GM18870 (cell line): Measurements from ENCODE around the gene ANKS1B.
A peak's percentile ranks its signal among the peaks of the same experiment; 100 is the strongest.
"Not testable (repeated sequence)": the region's sequence is repeated elsewhere in the genome, so short reads cannot be mapped to it uniquely, and the experiment has no call there.

Source experiments
- ATAC-seq: cut with Tn5 transposase; IDR thresholded peaks from one replicate; pipeline ENCODE4 v1.9.1; 2021; ENCODE audit warnings: moderate library complexity; ENCODE audit not compliant: unreplicated experiment

ANKS1B gene

DNA sequence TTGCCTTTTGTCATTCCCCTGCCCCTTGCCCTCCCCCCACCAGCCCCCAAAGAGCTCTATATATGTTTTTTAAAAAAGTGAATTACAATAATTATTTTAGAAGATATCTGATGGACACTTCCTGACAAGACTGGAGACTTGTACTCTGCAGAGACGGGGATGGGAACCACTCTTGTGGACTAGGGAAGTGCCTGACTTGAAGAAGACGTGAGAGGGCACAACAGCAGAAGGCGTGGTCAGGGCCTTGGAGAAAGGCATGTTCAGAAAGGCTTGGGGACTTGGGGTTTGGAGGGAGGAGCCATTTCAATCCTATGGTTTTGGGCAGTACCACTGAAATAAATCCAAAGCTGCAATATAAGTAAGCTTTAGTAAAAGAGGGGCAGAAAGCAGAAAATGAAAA is 1184.9 kb downstream of the ANKS1B start:
- ATAC-seq = no peak

DNA sequence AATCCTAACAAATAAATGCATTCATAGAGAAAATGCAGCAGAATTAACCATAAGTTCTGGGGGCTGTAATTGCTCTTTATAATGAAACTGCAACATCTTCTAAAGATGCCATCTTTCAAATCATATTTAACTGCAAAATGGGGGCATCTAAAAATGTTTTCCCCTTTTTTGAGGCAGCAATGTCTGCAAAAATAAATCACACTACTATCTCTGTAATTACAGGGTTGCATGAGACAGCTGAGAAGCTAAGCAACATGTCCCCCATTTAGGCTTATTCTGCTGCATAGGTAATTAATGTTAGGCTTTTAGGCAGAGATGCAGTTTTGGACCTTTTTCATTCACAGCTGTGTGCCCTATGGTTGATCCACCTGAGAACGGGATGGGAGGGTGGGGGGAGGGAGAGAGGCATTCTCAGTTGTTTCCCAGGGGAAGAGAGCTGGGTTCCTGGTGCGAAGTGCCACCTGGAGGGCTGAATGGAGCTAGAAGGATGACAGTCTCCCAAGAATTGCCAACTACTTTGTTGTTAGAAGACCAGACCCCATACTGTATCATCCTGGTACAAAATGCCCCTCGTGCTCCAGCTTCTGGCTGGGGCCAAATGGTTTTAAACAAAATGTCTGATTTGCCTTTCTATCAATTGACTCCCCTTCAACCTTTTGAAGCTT is 1185.5 kb downstream of the ANKS1B start:
- ATAC-seq = no peak

DNA sequence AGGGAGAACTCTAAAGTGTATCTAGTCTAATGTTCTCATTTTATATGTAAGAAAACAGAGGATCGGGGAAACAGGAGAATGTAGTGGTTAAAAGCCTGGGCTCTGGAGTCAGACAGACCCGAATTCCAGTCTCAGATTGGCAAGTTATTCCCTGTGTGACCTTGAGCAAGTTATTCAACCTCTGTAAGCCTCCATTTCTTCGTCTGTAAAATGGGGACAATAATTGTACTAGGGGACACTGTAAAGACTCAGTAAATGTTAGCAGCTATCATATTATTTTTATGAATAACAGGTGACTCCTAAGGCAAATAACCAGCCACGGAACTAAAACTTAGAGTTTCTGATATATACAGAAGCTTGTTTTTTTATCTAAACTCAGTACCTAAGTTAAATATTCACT is 1187.5 kb downstream of the ANKS1B start:
- ATAC-seq = no peak

DNA sequence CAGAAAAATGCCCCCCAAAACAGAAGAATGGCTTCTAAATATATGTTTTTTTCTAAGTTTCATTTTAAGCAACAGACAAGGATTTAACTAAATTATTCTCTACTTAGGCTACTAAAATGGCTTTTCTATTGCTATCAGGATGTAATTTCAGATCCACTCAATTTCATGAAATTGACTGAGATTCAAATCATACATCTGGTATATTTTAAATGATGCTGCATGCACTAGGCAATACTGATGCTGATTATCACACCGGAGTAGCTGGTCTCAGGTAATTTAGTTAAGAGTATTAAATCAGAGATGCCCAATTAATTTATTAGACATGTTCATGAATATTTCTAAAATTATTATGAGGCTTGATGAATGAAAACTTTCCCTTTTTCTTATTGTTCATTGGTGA is 1188.0 kb downstream of the ANKS1B start:
- no peak for ATAC-seq

DNA sequence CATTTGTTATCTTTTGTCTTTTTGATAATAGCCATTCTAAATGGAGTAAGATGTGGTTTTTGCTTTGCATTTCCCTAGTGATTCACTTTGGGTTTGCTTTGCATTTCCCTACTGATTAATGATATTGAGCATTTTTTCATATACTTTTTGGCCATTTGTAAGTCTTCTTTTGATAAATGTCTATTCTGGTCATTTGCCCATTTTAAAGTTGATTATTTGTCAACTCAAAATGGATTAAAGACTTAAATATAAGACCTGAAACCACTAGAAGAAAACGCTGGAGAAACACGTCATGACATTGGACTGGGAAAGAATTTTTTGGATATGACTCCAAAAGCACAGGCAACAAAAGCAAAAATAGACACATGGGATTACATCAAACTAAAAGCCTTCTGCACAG is 1191.6 kb downstream of the ANKS1B start:
- no peak for ATAC-seq

DNA sequence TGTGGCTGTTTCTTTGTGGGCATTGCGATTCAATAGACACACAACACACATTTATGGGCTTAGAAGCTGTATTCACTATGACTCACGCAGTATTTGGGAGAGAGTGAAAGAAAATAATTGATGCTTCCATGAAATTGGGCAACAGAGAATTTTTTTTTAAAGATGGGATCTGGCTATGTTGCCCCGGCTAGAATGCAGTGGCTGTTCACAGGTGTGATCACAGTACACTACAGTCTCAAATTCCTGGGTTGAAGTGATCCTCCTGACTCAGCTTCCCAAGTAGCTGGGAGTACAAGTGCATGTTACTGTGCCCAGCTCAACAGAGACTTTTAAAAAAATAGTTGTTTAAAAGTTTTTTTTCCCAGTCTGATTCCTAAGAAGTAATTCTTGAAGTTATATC is 1193.3 kb downstream of the ANKS1B start:
- ATAC-seq = no peak

DNA sequence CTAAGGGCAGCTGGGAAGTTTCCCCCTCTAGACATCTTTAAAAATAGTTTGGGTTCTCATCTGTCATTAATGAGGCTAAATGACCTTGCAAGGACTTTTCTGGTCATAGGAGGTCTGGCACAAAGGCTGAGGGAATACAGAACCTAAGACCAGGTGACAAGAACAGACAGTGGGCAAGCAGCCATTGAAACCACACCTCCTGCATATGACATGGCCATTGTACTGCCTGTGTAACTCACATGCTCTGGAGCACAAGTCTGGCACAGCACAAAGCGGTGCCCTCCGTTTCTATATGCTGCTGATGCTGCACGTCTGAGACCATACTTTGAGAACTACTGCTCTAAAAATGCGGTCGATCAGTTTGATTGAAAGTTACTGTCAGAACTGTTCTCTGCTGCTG is 1196.3 kb downstream of the ANKS1B start:
- ATAC-seq = no peak

DNA sequence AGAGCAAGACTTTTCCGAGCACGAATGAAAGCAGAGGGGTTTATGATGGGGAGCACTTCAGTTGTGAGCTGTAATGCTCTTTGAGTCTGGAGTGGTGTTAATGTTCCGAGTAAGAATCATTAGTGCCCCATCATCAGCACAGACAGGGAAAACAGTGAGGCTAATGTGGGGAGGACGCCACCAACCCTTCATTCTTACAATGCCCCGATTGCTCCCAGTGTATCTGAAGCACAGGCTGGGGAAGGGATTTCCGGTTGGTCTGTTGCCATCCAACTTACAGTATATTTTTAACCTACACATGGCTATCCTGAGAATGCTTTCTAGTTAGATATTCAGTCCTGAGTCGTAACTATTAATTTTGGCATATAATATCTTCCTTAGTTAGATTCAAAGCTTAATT is 1198.1 kb downstream of the ANKS1B start:
- ATAC-seq = no peak

DNA sequence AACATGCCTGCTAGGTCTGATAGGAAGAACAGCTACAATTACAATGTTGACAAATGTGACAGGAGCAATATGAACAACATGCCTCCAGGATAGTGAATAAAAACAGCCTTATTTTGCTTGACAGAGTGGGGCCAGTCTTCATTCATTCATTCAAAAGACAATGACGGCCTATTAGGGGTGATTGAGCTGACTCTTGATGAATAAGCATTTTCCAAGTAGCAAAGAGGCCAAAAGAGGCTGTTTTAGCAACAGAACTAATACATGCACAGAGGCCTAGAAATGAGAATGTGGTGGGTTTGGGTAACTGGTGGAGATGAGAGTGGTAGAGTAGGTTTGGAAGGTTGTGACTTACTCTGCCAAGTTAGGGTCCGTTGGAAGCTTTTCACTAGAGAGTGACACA is 1201.3 kb downstream of the ANKS1B start:
- ATAC-seq = no peak

DNA sequence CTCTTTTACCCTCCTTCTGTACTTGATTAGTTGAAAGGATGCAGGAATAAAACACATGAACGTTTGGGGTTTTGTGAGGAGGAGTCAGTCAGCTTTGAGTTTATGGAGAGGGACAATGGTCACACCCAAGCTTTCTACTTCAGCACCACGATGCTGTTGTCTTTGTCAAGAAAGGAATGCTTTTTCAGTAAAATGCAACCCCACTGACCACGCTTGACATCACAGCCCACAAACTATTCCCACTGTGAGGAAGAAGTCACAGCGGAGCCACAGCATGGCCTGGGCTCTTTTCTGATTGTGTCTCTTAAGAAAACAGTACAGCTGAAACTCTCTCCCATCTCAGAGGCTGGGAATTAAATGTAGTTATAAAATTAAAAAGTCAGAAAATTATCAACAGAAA is 1204.5 kb downstream of the ANKS1B start:
- ATAC-seq = no peak

DNA sequence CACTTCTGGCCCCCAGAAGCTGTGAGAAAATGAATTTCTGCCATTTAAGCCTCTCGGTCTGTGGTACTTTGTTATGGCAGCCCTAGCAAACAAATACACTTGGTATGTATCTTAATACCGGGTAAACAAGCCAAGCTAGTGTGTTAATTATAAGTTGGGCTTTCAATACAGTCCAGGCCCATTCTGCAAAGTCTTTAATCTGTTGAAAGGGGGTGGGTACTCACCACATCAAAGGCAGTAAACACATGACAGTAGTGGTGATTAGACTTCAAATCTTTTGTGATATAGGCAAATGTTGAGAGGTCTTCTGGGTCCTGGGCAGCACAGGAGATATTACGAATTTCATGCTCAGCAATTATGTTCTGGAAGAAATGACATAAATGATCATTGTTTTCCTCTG is 1211.9 kb downstream of the ANKS1B start:
- ATAC-seq = no peak

DNA sequence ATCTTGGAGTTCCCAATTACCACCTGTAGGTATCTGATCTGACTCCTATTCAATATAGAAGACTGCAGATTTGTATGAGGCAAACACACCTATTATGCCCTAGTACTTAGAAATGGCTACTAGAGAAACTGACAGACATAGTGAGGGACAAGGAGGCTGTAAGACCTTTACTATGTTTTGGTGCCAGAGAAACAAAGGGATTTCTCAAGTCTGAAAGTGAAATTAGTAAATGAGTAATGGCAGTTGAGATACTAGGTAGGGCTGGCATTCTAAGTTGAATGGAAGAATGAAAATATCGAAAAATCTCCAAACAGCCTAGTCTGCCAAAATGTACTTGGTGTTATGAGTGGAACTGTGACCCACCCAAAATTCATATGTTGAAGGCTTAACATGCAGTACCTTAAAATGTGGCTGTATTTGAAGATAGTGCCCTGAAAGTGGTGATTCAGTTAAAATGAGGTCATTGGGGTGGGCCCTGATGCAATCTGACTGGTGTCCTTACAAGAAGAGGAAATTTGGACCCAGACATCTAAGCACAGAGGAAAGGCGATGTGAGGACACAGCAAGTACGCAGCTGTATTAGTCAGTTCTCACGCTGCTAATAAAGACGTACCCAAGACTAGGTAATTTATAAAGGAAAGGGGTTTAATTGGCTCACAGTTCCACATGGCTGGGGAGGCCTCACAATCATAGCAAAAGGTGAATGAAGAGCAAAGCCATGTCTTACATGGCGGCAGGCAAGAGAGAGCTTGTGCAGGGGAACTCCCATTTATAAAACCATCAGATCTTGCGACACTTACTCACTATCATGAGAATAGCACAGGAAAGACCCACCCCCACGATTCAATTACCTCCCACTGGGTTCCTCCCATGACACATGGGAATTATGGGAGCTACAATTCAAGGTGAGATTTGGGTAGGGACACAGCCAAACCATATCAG is 1212.7 kb downstream of the ANKS1B start:
- no peak for ATAC-seq

DNA sequence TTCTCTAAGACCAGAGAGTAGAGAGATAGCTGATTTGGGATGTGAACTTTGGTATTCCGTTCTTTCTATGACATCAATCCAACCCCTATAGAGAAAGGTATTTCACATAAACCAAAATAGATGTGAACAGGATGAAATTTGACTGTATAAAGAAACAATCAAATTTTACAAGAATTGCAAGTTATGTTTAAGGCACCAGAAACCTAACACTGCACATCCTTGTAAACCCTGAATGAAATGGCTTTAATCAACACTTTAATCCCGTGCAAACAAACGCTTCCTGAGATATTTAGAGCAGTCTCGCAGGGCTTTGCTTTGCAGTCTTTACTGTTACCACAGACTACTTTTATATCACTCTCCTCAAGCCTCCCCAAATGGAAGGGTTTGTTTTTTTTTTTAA is 1214.5 kb downstream of the ANKS1B start:
- no peak for ATAC-seq

DNA sequence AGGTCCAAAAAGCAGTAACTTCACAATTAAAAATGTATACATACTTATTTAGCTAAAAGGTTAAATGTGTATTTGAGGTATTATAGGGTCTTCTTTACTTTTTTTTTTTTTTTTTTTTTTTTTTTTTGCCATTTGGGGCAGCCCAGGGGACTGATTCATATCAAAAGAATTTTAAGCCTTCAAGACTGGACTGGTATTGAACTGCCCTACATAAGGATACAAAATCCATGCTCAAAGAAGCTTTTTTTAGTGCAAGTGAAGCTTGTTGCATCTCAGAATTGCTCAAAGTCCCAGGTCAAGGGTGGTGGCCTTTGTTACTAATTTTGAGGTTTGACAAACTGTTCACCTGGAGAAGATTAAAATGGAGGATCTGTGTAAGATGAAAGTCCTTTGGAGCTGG is 1215.7 kb downstream of the ANKS1B start:
- no peak for ATAC-seq

DNA sequence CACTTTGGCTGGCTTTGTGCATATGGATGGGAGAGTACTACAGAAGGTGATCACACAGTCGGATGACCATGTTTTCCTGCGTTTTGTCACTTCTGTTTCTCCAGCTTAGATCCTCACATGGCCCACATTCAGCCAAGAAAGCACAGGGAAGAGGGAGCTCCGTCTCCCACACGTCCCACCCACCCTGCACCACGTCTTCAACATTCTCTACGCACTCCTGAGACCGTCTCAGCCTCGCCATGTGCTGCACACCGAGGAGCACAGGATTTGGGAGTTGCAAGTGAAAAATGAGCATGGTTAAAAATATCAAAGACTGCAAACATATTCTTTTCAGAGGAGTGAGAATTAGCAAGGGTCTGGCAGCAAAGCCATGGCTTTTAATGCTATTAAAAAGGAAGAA is 1217.5 kb downstream of the ANKS1B start:
- no peak for ATAC-seq

DNA sequence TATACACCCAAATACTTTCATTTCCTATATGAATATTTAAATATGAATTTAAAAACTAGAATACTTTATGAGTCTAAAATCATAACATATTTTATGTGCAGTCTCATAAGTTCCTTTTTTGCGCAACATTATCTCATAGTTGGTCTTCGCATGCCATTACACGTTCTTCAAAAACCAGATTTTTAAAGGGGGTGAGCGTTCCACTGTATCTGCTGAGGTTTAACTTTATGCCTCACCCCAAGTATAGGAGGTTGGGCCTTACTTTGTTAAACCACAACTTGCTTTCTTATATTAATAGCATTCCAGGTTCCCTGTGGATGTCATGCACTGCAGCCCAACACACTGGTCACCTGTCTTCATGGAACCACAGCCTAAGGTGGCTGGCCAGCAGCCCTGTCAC is 1221.1 kb downstream of the ANKS1B start:
- no peak for ATAC-seq

DNA sequence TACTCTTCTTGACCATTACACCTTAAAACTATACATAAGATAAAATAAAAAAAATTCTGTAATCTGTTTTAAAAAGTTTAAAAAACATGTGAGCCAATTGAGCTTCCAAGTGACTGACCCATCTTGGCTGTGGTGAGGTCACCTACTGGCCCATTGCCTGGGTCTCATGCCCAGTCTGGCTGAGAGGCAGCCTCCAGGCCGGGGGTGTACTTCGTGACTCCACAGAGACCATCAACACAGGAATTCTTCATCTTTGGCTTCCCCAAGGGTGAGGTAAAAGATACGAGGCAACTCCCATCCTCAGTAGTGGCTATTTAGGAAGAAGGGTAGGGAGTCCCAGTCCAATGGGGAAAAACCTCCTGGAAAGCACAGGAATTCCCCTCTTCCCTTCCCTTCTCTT is 1226.4 kb downstream of the ANKS1B start:
- no peak for ATAC-seq

DNA sequence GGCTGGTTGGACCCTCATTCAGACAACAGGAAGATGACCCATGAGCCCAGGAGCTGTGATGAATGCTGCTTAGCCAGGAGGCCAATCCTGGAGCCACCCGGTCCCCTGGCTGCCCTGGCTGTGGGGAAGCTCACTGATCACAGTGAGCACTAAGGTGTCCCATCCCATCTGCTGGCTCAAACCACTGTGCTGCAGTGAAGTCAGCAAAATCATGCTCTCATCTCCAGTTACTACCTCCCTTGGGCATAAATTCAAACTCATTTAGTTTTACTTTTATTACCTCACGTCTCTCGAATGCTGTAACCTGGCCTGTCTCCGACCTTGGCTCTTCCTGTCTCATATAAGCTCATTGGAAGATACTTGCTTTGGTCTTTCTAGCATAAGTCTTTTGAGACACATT is 1227.3 kb downstream of the ANKS1B start:
- no peak for ATAC-seq

DNA sequence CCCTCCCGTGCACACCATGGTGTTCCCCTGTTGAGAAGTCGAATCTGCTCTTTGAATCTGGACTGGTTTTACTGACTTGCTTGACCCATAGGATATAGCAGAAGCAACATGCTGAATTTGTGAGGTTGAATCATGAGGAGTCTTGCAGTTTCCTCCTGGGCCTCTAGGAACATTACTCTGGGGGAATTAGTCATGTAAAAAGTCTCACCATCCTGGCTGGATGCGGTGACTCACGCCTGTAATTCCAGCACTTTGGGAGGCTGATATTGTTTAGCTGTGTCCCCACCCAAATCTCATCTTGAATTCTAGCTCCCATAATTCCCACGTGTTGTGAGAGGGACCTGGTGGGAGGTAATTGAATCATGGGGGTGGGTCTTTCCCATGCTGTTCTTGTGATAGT is 1228.9 kb downstream of the ANKS1B start:
- ATAC-seq = not testable (repeated sequence)

DNA sequence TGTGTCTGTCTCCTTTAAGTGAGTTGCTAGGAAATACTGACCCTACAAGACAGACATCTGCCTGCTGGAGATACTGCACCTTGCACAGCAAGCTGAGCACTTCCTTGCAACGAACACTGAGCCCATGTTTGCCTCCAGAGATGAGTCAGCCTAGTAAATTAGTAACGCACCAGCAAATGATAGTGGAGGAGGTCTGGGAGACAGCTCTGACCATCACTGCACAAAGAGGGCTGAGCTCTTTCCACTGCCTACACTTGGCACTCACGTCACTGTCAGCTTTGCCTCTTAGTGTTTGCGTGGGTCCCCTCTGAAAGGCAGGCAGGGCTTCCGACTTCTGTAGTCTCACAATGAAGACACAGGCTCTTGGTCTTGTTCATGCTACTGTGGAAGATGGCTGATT is 1230.6 kb downstream of the ANKS1B start:
- peak; percentile 99 for ATAC-seq

DNA sequence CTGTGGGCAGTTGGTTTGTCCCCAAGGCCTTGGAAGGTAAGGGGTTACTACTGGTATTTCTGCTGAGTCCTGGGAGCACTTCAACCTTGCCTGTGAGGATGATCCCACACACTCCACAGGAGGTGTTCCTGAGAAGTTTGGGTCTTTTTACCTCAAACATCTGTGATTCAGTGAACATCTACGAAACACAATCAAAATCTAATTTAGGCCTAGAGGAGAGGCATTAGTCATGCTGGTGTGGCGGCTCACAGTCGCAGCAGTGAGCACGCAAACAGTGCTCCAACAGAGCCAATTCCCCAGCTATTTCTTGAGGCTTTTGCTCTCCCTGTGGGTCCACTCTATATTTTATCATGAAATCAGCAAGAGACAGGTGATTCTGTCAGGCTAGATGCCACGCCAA is 1232.0 kb downstream of the ANKS1B start:
- no peak for ATAC-seq

DNA sequence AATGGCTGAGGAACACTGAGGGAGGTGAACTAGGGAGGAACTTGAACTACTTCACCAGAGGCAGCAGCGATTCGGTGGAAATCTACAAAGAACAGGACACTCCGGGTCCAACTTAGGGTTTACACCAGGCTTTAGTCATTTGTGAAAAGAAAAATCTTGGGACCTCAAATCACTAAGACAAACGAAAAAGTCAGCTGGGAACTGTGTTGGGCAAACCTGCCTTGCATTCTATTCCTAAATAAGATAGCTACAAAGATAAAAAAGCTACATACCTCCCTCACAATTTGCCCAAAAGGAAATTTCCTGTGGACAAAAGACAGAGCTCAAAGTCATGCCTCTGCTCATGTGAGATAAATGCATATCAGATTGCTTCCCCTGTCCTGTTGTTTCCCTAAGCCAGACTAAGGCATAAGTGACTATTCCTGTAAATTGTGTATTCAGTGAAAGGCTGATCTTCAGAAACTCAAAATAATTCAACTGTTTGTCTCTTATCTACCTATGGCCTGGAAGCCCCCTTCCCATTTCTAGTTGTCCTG is 1233.1 kb downstream of the ANKS1B start:
- ATAC-seq = no peak
